Spleen (tissue), 11 donors: Measurements from ENCODE around the gene CLDN4. TPM values are rescaled to one million over a fixed set of nuclear protein-coding genes. Genes with fewer than 3 reads are reported as not detected.

Source experiments
- DNase-seq: peaks from one replicate; pipeline ENCODE4 v3.0.0-alpha.2; 2020
- H3K27ac ChIP-seq, 8 donors: fragments of 200-600 bp; sonication (generic) in 7 of 8; 1 replicate in 4 of 8; 2 replicates in 4 of 8; pipeline versions ENCODE4 v1.5.0 to v1.8.0; 2016 to 2021; ENCODE audit warnings: inconsistent platforms in 4 of 8, mild to moderate bottlenecking in 4 of 8, moderate library complexity in 1 of 8
- H3K27me3 ChIP-seq, 7 donors: fragments of 200-600 bp; sonication (generic) in 6 of 7; replicated peaks in 1 of 7; 1 replicate in 4 of 7; 2 replicates in 3 of 7; pipeline versions ENCODE4 v1.5.0 to v1.8.0; 2016 to 2021; ENCODE audit warnings: inconsistent platforms in 3 of 7, mild to moderate bottlenecking in 1 of 7
- H3K36me3 ChIP-seq, 6 donors: fragments of 200-600 bp; sonication (generic) in 5 of 6; 1 replicate in 4 of 6; 2 replicates in 2 of 6; pipeline versions ENCODE4 v1.5.0 to v1.8.0; 2016 to 2021; ENCODE audit warnings: inconsistent platforms in 2 of 6
- H3K4me1 ChIP-seq, 6 donors: fragments of 200-600 bp; sonication (generic) in 5 of 6; 1 replicate in 3 of 6; 2 replicates in 3 of 6; pipeline versions ENCODE4 v1.5.0 to v1.8.0; 2016 to 2021; ENCODE audit warnings: inconsistent platforms in 3 of 6
- H3K4me3 ChIP-seq, 8 donors: fragments of 200-600 bp; sonication (generic) in 7 of 8; 1 replicate in 4 of 8; 2 replicates in 4 of 8; pipeline versions ENCODE4 v1.5.0 to v1.8.0; 2016 to 2021; ENCODE audit warnings: inconsistent platforms in 4 of 8, mild to moderate bottlenecking in 4 of 8, moderate library complexity in 2 of 8
- H3K9me3 ChIP-seq, 8 donors: fragments of 200-600 bp; sonication (generic) in 7 of 8; 1 replicate in 4 of 8; 2 replicates in 4 of 8; pipeline versions ENCODE4 v1.5.0 to v1.8.0; 2016 to 2021; ENCODE audit warnings: inconsistent platforms in 4 of 8
- CTCF ChIP-seq, 11 experiments: fragments of 200-600 bp in 7 of 11; fragments of 450-650 bp in 4 of 11; sonication (generic) in 4 of 11; IDR thresholded peaks in 8 of 11; conservative IDR thresholded peaks in 3 of 11; 1 replicate in 7 of 11; 2 replicates in 4 of 11; pipeline versions ENCODE4 v1.4.0 to v1.8.0; 2016 to 2021; ENCODE audit warnings: antibody characterized with exemption in 11 of 11, inconsistent platforms in 4 of 11, mild to moderate bottlenecking in 1 of 11
- POLR2A ChIP-seq, 3 donors: fragments of 450-650 bp; IDR thresholded peaks; one replicate each; pipeline ENCODE4 v1.5.1; 2017; ENCODE audit warnings: antibody characterized with exemption in 3 of 3, mild to moderate bottlenecking in 1 of 3
- POLR2AphosphoS5 ChIP-seq, 3 donors: sonication (generic); formaldehyde crosslinking; IDR thresholded peaks; one replicate each; pipeline ENCODE4 v1.5.1; 2017; ENCODE audit warnings: antibody characterized with exemption in 3 of 3
- WGBS, 5 donors: extraction: QIAGEN DNeasy Blood & Tissue Kit in 3 of 5; methylation state at CpG; one replicate each; pipeline versions ENCODE4 v1.1.5 to v1.1.7; 2013 to 2018; 5-methylcytosine and 5-hydroxymethylcytosine counted together
- intact Hi-C: fragments of 100-400 bp; cut with DNase I; formaldehyde crosslinking; loops from one replicate; pipeline ENCODE4 v1.15.0; 2023; ENCODE audit warnings: low total_unique reads
- polyA plus RNA-seq, 3 donors: library from polyadenylated mRNA; stranded (reverse); fragments of 200-250 nt; gene quantifications; one replicate each; pipeline ENCODE4 v1.2.1, GENCODE V29; 2013
- total RNA-seq, 7 donors: library from RNA; depleted of rRNA in 3 of 7; stranded (reverse); fragments of >200 nt in 3 of 7; fragmentation: NEBNext Ultra II Directional in 4 of 7; extraction: Animal tissue kit (Norgen Biotek cat#: 25700) in 4 of 7; gene quantifications; one replicate each; pipeline versions ENCODE4 v1.1.0 to v1.2.1, GENCODE V29; 2016 to 2021
- donor health status: healthy with polysubstance abuse.
- donor health status: DM: no; HTN: no; CAD: no; lungs with moderate emphysema.
- donor health status: DM: no; HTN: no; CAD: no.
- donor health status: Bipolar disorder and iron deficiency.
- donor health status: healthy.
- donor health status: DM: no; HTN: no; CAD: no.
- donor health status: DM: yes; HTN: yes; CAD: no.

CLDN4 gene
- total and polyA plus RNA-seq, 10 donors, result 0.13 to 1.0 (median 0.33) TPM; not detected in 1

GRCh38 chr7:73872056-73872908 lies 41.5 kb downstream of the CLDN4 start:
- DNase-seq, result no peak
- WGBS, 5 donors, result 79 to 89% (median 86%) methylated on average over 11 to 13 of the region's 13 CpGs
- Histone ChIP-seq H3K4me1 (peaks cover 0 to 21% (median 8%) of the 10 kb centered on the region in 6 donors), H3K27ac (no peak overlapping the region), H3K36me3 (no peaks in the 10 kb centered on the region), H3K4me3 (no peak overlapping the region), H3K9me3 (no peaks in the 10 kb centered on the region), H3K27me3 (no peaks in the 10 kb centered on the region)
- TF ChIP-seq CTCF (IDR thresholded peaks at IDR 0.05 in 8 of 11, conservative IDR thresholded peaks at IDR 0.05 in 3 of 11), result no peak
- intact Hi-C loops, result no loop called here

GRCh38 chr7:73876361-73876760 lies 45.6 kb downstream of the CLDN4 start:
- Histone ChIP-seq H3K4me3 (no peak overlapping the region), H3K27ac (no peak overlapping the region), H3K4me1 (peaks cover 0 to 25% (median 12%) of the 10 kb centered on the region in 6 donors), H3K36me3 (no peaks in the 10 kb centered on the region), H3K9me3 (no peaks in the 10 kb centered on the region), H3K27me3 (no peaks in the 10 kb centered on the region)
- no peak for TF ChIP-seq POLR2AphosphoS5 (IDR thresholded peaks at IDR 0.05)
- DNase-seq, result no peak
- 91 to 96% (median 94%) methylated on average over 8 of the region's 8 CpGs for WGBS, 5 donors
- intact Hi-C loops, result no loop called here

GRCh38 chr7:73876973-73877372 lies 46.2 kb downstream of the CLDN4 start:
- H3K27me3 ChIP-seq, result no peaks in the 10 kb centered on the region
- peaks cover 0 to 30% (median 12%) of the 10 kb centered on the region in 6 donors for H3K4me1 ChIP-seq
- no peak for TF ChIP-seq POLR2A (IDR thresholded peaks at IDR 0.05)
- TF ChIP-seq POLR2AphosphoS5 (IDR thresholded peaks at IDR 0.05), result no peak
- no peak for TF ChIP-seq CTCF (IDR thresholded peaks at IDR 0.05 in 8 of 11, conservative IDR thresholded peaks at IDR 0.05 in 3 of 11)
- DNase-seq, result no peak
- no peak overlapping the region for H3K27ac ChIP-seq
- H3K9me3 ChIP-seq, result no peaks in the 10 kb centered on the region
- H3K4me3 ChIP-seq, result no peak overlapping the region
- H3K36me3 ChIP-seq, result no peaks in the 10 kb centered on the region
- intact Hi-C loops, result no loop called here
- 83 to 90% (median 89%) methylated on average over 11 to 12 of the region's 12 CpGs for WGBS, 5 donors

GRCh38 chr7:73879977-73880681 lies 49.3 kb downstream of the CLDN4 start:
- H3K36me3 ChIP-seq, result no peaks in the 10 kb centered on the region
- intact Hi-C loops, result no loop called here
- no peak for DNase-seq
- H3K27ac ChIP-seq, result peak overlapping the region in 3 of 8 donors; percentile 36 to 43 (median 40)
- 61 to 74% (median 71%) methylated on average over 16 to 18 of the region's 18 CpGs for WGBS, 5 donors
- H3K27me3 ChIP-seq, result no peaks in the 10 kb centered on the region
- TF ChIP-seq POLR2A (IDR thresholded peaks at IDR 0.05) (no peak), CTCF (IDR thresholded peaks at IDR 0.05 in 8 of 11, conservative IDR thresholded peaks at IDR 0.05 in 3 of 11) (peak in 1 of 11 experiments; percentile 6), POLR2AphosphoS5 (IDR thresholded peaks at IDR 0.05) (peak in 2 of 3 donors; percentile 15 to 24)
- H3K4me3 ChIP-seq, result no peak overlapping the region
- H3K9me3 ChIP-seq, result no peaks in the 10 kb centered on the region
- H3K4me1 ChIP-seq, result peaks cover 0 to 30% (median 12%) of the 10 kb centered on the region in 6 donors
